ENCODE results near the gene PLA2G4A. TPM values are rescaled to one million over a fixed set of nuclear protein-coding genes. Genes with fewer than 3 reads are reported as not detected.

PLA2G4A gene
- total RNA-seq, 4 donors from 2014 or later: 2.0 to 8.3 (median 6.1) TPM

- intact Hi-C loops (cut with DNase I; ENCODE audit: low total_unique reads): no loop called here
- no peaks in the 10 kb centered on the region for H3K9me3 ChIP-seq
- in situ Hi-C loops (cut with MboI; ENCODE audit: low pct_ligation_motif_present in 1 of 4, low pct_unique_long_range_greater_than_20kb in 1 of 4, low sequenced_read_pairs in 3 of 4): no loop called here
- H3K27ac ChIP-seq: no peak overlapping the region
- no peak for DNase-seq
- 83 to 85% methylated on average over 8 of the region's 8 CpGs for WGBS, 2 donors (ENCODE audit: low coverage in 1 of 2)
- no peaks in the 10 kb centered on the region for H3K36me3 ChIP-seq
- H3K4me3 ChIP-seq: no peak overlapping the region
- no peaks in the 10 kb centered on the region for H3K27me3 ChIP-seq
- TF ChIP-seq POLR2AphosphoS5 (IDR thresholded peaks at IDR 0.05) (no peak), CTCF (IDR thresholded peaks at IDR 0.05) (no peak), POLR2A (IDR thresholded peaks at IDR 0.05) (no peak), EP300 (IDR thresholded peaks at IDR 0.05; ENCODE audit: low read depth) (no peak)
- H3K4me1 ChIP-seq: no peaks in the 10 kb centered on the region
These were observed 115.3 kb downstream of the PLA2G4A start for GRCh38 chr1:186943891-186944686.

- no peaks in the 10 kb centered on the region for H3K36me3 ChIP-seq
- 93 to 96% methylated on average over 4 of the region's 4 CpGs for WGBS, 2 donors (ENCODE audit: low coverage in 1 of 2)
- intact Hi-C loops (cut with DNase I; ENCODE audit: low total_unique reads): no loop called here
These were observed 116.4 kb downstream of the PLA2G4A start for GRCh38 chr1:186945146-186945545.

DNA sequence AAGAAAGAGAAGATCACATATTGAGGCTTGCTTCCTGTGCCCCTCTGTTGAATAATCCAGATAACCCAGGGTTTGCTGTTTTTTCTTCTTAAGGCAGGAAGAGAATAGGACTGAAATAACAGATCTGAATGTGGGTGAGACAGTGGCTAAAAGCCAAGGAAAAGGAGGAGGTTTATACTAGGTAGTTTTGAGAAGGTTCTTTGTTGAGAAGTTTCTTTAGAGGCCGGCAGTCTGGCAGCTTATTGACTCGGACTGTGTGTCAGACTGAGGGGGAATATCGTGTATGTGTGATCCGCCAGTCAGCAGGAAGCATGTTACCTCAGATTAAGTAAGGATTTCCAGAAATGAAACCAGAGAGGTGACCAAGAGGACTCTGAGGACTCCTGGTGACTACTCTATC is 119.8 kb downstream of the PLA2G4A start:
- H3K9me3 ChIP-seq: no peaks in the 10 kb centered on the region
- TF ChIP-seq POLR2A (IDR thresholded peaks at IDR 0.05): no peak
- no peak for TF ChIP-seq CTCF (IDR thresholded peaks at IDR 0.05)
- no peak for TF ChIP-seq EP300 (IDR thresholded peaks at IDR 0.05; ENCODE audit: low read depth)
- TF ChIP-seq POLR2AphosphoS5 (IDR thresholded peaks at IDR 0.05): no peak
- 75 to 76% methylated on average over 4 of the region's 4 CpGs for WGBS, 2 donors (ENCODE audit: low coverage in 1 of 2)
- intact Hi-C loops (cut with DNase I; ENCODE audit: low total_unique reads): no loop called here
- H3K36me3 ChIP-seq: peaks cover 0 to 5% (median 0%) of the 10 kb centered on the region in 4 donors
- no peak overlapping the region for H3K27ac ChIP-seq
- in situ Hi-C loops (cut with MboI; ENCODE audit: low pct_ligation_motif_present in 1 of 4, low pct_unique_long_range_greater_than_20kb in 1 of 4, low sequenced_read_pairs in 3 of 4): no loop called here
- H3K27me3 ChIP-seq: no peaks in the 10 kb centered on the region
- no peaks in the 10 kb centered on the region for H3K4me1 ChIP-seq
- H3K4me3 ChIP-seq: no peak overlapping the region
- no peak for DNase-seq

More at GRCh38 chr1:186945146-186945545, 116.4 kb downstream of the PLA2G4A start:
- in situ Hi-C loops (cut with MboI; ENCODE audit: low pct_ligation_motif_present in 1 of 4, low pct_unique_long_range_greater_than_20kb in 1 of 4, low sequenced_read_pairs in 3 of 4): no loop called here
- no peak overlapping the region for H3K4me3 ChIP-seq
- H3K4me1 ChIP-seq: no peaks in the 10 kb centered on the region
- H3K27ac ChIP-seq: no peak overlapping the region
- no peaks in the 10 kb centered on the region for H3K27me3 ChIP-seq
- TF ChIP-seq EP300 (IDR thresholded peaks at IDR 0.05; ENCODE audit: low read depth): no peak
- no peak for TF ChIP-seq POLR2A (IDR thresholded peaks at IDR 0.05)
- no peak for TF ChIP-seq CTCF (IDR thresholded peaks at IDR 0.05)
- no peak for TF ChIP-seq POLR2AphosphoS5 (IDR thresholded peaks at IDR 0.05)
- no peaks in the 10 kb centered on the region for H3K9me3 ChIP-seq
- no peak for DNase-seq

- intact Hi-C loops (cut with DNase I; ENCODE audit: low total_unique reads): no loop called here
- H3K4me1 ChIP-seq: no peaks in the 10 kb centered on the region
- no peaks in the 10 kb centered on the region for H3K9me3 ChIP-seq
- no peak overlapping the region for H3K4me3 ChIP-seq
- H3K27me3 ChIP-seq: no peaks in the 10 kb centered on the region
- in situ Hi-C loops (cut with MboI; ENCODE audit: low pct_ligation_motif_present in 1 of 4, low pct_unique_long_range_greater_than_20kb in 1 of 4, low sequenced_read_pairs in 3 of 4): no loop called here
- DNase-seq: no peak
- TF ChIP-seq CTCF (IDR thresholded peaks at IDR 0.05): no peak
- TF ChIP-seq EP300 (IDR thresholded peaks at IDR 0.05; ENCODE audit: low read depth): no peak
- TF ChIP-seq POLR2AphosphoS5 (IDR thresholded peaks at IDR 0.05): no peak
- TF ChIP-seq POLR2A (IDR thresholded peaks at IDR 0.05): no peak
- WGBS, 2 donors (ENCODE audit: low coverage in 1 of 2): 0% methylated on average over 1 of the region's 1 CpG; no CpG with 5 or more reads in 1 of the 2 donors
- H3K27ac ChIP-seq: no peak overlapping the region
- peaks cover 0 to 5% (median 0%) of the 10 kb centered on the region in 4 donors for H3K36me3 ChIP-seq
These were observed 120.4 kb downstream of the PLA2G4A start for GRCh38 chr1:186949173-186949572.

All from transverse colon (tissue), 4 donors.